Measurements from ENCODE around the gene CELA2A.
"Not testable (repeated sequence)": the region's sequence is repeated elsewhere in the genome, so short reads cannot be mapped to it uniquely, and the experiment has no call there.

Gene CELA2A

DNA sequence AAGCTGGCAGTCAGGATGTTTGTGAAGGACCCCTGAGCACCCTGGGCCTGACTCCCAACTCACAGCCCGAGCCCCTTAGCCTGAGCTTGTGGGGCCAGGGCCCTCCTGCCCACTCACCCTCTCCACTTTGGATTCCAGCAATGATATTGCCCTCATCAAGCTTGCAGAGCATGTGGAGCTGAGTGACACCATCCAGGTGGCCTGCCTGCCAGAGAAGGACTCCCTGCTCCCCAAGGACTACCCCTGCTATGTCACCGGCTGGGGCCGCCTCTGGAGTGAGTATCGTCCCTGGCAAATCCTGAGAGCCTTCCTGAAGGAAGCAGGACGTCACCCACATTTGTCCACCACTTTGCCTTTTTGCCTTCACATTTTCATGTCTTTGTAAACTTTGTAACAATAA, 13.3 kb upstream of the CELA2A start:
- FAIRE-seq = no peak
- no peak for DNase-seq (ENCODE audit: insufficient read length, low spot score)

DNA sequence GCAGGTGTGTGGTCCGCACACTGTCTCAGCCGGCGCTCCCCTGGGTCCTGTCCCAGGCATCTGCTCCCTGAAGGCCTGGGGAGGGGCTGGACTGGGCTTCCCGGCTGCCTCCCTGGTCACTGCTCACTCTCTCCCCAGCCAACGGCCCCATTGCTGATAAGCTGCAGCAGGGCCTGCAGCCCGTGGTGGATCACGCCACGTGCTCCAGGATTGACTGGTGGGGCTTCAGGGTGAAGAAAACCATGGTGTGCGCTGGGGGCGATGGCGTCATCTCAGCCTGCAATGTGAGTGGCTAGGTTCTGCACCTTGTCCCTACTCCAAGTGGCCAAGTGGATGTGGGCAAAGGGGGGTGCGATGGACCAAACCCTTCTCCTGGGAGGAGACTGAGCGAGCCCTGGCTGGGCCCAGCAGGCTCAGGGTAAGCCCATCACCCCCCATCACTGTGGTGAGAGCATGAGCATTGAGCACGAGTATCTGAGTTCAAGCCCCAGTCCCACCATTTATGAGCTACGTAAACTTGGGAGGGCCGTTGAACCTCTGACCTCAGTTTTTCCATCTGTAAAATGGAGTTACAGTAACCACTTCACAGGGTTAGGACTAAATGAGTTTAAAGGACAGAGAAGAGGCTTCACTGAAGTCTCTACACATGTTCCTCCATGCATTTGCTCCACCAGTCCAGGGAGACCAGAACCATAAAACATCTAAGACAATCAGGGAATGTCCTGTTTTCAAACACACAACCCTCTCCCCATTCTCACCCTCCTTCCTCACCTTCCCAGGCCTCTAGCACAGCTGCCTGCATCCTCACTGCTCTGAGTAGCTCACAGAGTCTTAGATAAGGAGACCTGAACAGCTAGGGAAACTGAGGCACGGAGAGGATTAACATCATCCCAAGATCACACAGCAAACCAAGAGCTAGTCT, 11.8 kb upstream of the CELA2A start:
- no peak for FAIRE-seq
- DNase-seq (ENCODE audit: insufficient read length, low spot score) = no peak

DNA sequence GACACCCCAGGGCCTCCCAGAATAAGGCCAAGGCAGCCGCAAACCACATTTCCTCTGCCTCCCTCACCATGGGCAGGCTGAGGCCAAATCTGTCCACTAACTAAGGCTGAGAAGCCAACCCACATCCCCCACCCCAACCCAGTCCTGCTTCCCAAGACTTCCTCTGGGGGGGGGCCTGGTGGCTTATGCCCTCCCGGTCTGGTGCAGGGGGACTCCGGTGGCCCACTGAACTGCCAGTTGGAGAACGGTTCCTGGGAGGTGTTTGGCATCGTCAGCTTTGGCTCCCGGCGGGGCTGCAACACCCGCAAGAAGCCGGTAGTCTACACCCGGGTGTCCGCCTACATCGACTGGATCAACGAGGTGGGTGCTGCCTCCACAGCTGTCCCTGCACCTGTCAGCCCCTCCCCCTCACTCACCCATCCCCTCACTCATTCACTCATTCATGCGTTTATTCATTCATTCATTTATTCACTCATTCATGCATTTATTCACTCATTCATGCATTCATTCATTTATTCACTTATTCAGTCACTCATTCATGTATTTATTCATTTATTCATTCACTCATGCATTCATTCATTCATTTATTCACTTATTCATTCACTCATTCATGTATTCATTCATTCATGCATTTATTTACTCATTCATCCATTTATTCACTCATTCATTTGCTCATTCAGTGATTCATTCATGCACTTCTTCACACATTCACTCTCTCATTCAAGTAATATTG, 11.0 kb upstream of the CELA2A start:
- FAIRE-seq (no peak), DNase-seq (ENCODE audit: insufficient read length, low spot score) (no peak)

DNA sequence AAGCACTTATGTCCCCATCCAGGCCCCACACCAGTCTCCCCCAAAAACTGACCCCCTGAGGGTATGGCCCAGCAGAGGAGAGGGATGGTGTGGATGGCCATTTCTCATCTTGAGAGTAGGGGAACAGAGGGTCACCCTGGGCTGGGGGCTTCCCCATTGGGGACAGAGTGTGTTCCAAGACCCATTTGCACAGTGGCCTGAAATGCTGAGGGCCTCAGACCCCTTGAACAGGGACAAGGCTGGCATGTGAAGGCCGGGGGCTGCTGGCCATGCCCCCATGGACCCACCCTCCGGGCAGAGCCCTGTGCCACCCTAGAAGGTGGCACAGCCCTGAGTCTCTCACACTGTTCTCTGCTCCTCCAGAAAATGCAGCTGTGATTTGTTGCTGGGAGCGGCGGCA, 10.3 kb upstream of the CELA2A start:
- no peak for FAIRE-seq
- DNase-seq (ENCODE audit: insufficient read length, low spot score) = no peak

DNA sequence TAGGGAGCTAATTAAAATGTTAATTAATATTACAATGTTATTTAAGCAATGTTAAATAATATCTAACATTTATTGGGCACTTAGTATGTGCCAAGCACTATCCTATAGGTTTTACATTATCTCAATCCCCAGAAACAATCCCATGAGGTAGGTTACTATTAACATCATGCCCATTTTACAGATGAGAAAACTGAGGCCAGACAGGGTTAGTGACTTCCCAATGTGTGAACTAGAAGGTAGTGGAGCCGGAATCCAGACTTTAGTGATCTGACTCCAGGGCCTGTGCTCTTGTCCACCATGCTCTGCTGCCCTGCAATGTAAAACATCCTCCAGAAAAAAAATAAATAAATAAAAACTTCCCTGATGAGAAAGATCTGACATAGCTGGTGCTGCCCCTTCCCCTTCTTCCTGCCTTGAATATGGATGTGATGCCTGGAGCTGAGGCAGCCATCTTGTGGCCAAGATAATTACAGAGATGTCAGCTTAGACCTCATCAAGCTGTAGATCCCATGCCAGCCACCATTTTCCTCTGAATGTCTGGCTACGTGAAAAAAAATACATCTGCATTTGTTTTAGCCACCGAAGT, 7.6 kb upstream of the CELA2A start:
- FAIRE-seq (no peak), DNase-seq (ENCODE audit: insufficient read length, low spot score) (no peak)

DNA sequence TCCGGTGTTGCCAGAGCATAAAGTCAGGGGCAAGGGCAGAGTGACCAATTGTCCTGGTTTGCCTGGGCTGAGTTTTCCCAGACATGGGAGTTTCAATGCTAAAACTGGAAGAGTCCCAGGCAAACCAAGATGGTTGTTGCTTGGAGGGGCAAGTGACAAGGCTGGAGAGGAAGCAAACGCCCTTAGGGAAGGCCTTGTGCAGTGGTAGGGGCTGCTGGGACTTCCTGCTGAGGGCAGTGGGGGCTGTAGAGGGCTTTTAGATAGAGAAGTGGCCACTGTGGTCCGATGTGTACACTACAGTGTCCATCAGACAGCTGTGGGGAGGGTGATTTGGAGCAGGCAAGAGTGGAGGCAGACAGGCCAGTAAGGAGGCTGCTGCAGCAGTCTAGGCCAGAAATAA, 7.0 kb upstream of the CELA2A start:
- DNase-seq (ENCODE audit: insufficient read length, low spot score) = no peak
- FAIRE-seq = no peak

DNA sequence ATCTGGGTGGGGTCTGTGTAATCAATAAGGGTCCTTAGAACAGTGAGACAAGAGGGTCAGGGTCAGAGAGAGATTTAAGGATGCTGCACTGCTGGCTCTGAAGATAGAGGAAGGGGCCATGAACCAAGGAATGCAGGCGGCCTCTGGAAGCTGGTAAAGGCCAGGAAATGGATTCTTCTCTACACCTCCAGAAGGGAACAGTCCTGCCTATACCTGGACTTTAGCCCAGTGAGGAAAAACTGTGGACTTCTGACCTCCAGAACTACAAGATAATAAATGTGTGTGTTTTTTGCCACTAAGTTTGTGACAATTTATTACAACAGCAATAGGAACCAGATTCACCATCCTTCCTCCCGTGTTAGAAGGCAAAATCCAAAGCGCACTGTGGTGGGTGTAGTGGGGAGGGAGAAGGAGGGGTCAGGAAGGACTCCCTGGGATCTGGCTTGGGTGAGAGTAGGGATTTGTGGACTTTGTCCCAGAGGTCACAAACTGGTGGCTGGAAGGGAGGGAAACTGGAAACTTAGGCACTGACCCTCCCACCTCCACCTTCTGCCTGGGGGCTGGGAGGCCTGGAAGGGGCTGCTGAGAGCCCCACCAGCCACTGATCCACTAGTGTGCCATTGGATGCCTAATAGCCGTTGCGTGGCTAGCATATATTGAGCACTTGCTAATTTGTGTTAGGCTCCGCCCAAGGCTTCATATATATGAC, 5.4 kb upstream of the CELA2A start:
- DNase-seq (ENCODE audit: insufficient read length, low spot score) (no peak), FAIRE-seq (no peak)

DNA sequence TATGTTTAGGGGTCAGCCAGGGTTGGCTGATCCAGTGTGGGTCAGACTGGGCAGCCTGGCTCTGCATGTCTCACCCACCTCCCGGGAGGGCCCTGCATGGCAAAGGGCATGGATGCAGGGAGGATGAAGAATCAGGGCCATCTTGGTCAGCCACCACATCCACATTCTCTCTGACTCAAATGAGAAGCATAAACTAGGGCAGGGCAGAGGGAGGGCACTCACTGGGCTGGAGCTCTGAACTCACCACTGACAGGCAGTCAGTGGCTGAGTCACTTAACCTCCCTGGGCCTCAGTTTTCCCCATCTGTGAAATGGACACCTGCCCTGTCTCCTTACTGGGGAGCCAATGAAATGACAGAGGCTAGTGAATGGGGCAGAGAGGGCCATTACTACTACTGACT, 4.3 kb upstream of the CELA2A start:
- FAIRE-seq (no peak), DNase-seq (ENCODE audit: insufficient read length, low spot score) (no peak)

DNA sequence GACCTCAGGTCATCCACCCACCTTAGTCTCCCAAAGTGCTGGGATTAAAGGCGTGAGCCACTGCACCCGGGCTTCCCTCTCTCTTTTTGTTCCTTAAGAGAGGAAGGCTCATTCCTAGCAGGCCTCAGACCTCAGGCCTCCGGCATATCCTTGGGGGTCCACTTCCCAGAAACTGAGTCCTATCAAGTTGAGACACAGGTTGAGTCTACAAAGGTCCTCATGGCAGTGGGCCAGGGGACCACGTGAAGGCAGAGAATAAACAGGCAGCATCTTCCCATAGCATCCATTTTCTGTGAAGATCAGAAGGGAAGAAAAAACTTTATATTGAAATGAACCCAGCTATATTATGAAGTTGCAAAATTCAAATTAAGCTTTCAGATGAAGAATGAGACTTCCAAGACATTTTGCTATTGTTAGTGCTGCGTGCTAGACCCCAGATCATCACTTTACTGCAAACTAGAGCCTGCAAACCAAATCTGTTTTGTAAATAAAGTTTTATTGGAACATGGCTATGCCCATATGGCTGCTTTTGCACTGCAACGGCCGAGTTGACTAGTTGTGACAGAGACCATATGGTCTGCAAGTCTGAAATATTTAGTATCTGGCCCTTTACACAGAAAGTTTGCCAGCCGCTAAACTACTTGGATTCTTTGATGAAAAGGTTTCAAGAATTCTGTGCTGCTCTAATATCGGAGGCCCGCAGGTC, 3.5 kb upstream of the CELA2A start:
- DNase-seq (ENCODE audit: insufficient read length, low spot score) (no peak), FAIRE-seq (no peak)

DNA sequence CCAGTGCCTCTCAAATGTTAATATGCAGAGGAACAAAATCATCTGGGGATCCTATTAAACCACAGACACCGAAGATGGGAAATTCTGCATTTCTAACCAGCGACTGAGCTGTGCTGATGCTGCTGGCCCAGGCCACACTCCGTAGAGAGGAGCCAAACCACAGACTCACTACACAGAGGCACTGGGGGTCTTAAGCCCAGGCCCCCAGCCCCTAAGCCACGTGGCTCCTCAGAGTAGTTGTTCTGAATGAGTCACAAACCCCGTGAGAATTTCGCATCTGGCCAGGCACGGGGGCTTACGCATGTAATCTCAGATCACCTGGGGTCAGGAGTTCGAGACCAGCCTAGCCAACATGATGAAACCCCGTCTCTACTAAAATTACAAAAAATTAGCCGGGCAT, 2.8 kb upstream of the CELA2A start:
- FAIRE-seq = peak; percentile 13

DNA sequence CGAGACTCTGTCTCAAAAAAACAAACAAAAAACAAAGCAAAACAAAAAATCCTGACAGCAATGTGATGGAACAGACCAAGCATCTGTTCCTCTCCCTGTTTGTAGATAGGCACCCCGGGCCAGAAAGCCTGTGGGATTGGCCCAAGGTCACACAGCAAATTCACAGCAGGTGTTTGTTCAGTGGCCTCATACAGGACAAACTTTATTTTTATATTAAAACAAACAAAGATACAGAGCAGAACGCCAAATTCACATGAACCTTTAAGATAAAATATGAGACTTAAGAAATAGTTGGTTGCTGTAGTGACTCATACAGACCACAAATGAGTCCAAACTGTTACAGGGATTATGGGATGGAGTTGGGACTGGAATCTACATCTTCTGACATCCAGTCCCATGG, 2.3 kb upstream of the CELA2A start:
- FAIRE-seq (no peak), DNase-seq (ENCODE audit: insufficient read length, low spot score) (no peak)

More for the DNA sequence above, 2.8 kb upstream of the CELA2A start:
- DNase-seq (ENCODE audit: insufficient read length, low spot score) = no peak

DNA sequence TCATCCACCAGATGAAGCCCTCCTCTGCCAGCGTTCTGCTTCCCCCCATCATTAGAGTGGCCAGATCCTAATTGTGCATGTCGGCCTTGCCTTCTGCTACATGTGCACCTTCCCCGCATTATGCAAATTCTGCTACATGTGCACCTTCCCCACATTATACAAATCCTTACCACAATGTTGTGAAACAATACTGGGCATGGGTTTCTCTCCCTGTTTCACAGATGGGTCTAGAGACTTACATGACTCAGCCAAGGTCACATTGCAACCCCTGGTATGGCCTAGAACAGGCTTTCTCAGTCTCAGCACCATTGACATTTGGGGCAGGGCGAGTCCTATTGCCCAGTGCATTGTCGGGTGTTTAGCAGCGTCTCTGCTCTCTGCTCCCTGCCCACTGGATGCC, 1.0 kb upstream of the CELA2A start:
- DNase-seq (ENCODE audit: insufficient read length, low spot score) = no peak
- FAIRE-seq = no peak

DNA sequence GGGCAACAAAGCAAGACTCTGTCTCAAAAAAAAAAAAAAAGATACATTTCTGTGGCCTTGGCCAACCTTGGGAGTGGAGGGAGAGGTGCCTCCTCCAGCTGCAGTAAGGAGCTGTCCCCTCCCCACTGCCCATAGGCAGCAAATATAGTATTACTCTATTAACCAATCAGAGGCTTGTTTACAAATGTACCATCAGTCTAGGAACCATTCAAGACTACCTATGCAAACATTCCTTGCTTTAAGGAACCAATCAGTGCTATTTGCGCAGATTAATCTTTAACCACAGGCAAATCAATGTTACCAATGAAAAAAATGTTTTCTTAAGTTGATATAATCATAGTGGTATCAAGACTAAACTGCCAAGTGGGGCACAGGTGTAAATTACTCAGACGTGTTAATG, 1.1 kb downstream of the CELA2A start:
- DNase-seq (ENCODE audit: insufficient read length, low spot score) (no peak), FAIRE-seq (no peak)

DNA sequence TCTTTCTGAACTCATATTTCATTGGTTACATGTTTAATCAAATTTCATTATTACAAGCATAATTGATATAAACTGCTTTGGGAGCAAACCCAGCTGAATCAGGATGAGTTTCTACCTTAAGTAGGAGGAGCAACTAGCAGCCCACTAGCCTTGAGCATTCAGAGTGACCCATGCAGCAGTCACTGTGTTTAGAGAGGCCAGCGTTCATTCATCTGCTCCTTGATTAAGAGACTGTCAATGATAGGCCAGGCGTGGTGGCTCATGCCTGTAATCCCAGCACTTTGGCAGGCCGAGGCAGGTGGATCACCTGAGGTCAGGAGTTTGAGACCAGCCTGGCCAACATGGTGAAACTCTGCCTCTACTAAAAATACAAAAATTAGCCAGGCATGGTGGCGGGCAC, 1.9 kb downstream of the CELA2A start:
- not testable (repeated sequence) for DNase-seq (ENCODE audit: insufficient read length, low spot score); FAIRE-seq

DNA sequence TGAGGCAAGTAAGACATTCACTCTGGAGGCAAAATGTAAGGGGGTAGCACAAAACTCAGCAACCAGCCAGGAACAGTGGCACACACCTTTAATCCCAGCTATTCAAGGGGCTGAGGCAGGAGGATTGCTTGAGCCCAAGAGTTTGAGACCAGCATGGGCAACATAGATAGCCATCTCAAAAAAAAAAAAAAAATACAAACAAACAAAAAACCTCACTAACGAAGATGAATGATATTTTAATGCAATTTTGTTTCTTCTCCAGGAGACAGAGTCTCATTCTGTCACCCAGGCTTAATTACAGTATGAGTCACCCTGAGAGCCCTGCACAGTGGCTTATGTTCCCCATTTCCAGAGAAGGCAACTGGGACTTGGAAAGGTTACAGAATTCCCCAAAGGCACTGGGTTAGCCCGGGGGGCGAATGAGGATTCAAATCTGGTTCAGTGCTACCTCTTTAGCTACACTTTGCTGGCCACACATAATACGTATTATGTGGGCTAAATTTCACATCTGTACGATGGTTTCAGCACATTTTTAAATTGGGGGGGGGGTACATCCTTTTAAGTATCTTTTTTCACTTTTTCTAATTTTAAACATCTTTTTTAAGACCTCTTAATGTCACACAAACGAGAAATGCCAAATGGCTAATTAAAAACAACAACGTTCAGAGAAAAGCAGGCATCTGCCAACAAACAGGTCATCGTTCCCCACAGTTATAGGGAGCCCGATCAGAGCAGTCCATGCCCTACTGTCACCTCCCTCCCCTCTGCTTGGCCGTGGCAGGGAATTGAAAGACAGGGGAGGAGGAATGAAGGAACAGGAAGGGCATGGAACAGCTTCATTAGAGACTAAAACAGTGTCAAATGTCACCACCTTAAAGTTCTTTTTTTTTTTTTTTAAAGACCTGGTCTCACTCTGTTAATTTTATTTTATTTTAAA, 3.5 kb downstream of the CELA2A start:
- no peak for DNase-seq (ENCODE audit: insufficient read length, low spot score)
- no peak for FAIRE-seq

DNA sequence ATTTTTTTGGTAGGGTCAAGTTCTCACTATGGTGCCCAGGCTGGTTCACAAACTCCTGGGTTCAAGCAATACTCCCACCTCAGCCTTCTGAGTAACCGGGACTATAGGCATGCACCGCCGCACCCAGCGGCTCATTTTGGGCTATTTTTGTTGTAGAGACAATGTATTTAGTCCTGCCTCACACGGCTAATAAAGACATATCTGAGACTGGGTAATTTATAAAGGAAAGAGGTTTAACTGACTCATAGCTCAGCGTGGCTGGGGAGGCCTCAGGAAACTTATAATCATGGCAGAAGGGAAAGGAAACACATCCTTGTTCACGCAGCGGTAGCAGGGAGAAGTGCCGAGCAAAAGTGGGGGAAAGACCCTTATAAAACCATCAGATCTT, 4.2 kb downstream of the CELA2A start:
- FAIRE-seq (no peak), DNase-seq (ENCODE audit: insufficient read length, low spot score) (no peak)

DNA sequence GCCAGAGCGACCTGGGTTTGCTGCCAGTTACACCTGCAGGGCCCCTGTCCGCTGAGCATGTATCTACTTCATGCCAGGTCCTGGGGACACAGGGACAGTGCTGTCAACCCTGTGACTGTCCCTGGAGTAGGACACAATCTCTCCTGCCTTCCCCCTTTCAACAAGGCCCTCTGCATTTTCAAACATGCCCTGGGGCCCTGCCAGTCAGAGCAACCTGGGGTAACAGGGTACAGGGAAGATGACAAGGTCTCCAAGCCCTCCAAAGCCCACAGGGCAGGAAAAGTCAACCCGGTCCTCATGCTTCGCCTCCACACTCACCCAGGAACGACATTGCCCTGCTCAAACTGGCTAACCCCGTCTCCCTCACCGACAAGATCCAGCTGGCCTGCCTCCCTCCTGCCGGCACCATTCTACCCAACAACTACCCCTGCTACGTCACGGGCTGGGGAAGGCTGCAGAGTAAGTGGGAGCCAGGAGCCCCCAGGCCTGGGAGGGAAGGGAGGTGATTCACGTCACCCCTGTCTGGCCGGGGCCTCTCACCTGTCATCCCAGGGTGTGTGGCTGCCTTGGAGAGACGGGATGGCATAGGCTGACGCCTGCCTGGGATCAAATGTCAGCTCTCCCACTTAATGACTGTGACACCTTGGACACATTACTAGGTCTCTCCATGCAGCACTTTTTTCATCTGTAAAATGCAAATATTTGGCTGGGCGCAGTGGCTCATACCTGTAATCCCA, 6.7 kb downstream of the CELA2A start:
- FAIRE-seq; DNase-seq (ENCODE audit: insufficient read length, low spot score): not testable (repeated sequence)

DNA sequence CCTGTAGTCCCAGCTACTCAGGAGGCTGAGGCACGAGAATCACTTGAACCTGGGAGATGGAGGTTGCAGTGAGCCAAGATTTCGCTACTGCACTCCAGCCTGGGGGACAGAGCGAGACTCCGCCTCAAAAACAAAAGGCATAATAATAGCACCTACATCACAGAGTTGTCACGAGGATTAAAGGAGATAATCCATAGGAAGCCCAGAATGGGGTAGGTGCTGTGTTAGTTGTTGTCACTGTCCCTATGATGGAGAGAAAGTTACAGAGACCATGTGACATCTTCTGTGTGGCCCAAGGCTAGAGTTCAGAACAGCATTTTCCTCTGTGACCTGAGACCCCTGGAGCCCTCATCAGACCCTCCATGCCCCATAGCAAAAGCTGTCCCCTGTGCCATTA, 7.4 kb downstream of the CELA2A start:
- not testable (repeated sequence) for DNase-seq (ENCODE audit: insufficient read length, low spot score); FAIRE-seq

DNA sequence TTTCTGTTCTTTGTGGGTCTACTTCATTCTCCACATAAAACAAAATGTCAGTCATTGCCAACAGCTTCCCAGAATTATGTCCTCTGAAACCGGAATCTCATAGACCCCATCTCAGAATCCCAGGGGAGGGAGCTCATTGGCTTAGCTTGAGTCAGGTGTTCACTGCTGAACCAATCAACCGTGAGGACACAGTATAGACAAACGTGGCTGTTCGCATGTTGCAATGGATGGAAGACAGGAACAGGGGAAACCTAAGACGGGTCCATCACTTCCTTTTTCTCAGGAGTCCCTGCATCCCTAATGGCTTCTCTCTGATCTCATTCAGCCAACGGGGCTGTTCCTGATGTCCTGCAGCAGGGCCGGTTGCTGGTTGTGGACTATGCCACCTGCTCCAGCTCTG, 9.1 kb downstream of the CELA2A start:
- DNase-seq (ENCODE audit: insufficient read length, low spot score) = no peak
- FAIRE-seq = no peak

Measured in HTR-8/SVneo (cell line).